Measurements from ENCODE around the gene FAM81A.

FAM81A gene

GRCh38 chr15:59443341-59444072 is 5.5 kb downstream of the FAM81A start:
- Histone ChIP-seq H4K8ac (ENCODE audit: low read length) (no peak overlapping the region), H3K9me3 (ENCODE audit: control insufficient read depth, low read length) (no peaks in the 10 kb centered on the region), H2BK120ac (ENCODE audit: low read depth, low read length) (no peak overlapping the region), H3K9ac (ENCODE audit: low read length) (no peak overlapping the region), H3K4me2 (ENCODE audit: low read length, poor library complexity, severe bottlenecking) (no peak overlapping the region), H3K27me3 (ENCODE audit: control insufficient read depth in 1 of 2, insufficient read depth in 1 of 2, low read length in 2 of 2) (no peaks in the 10 kb centered on the region), H2BK5ac (ENCODE audit: low read depth, low read length, poor library complexity, severe bottlenecking) (no peak overlapping the region), H2BK12ac (ENCODE audit: low read length in 2 of 2) (no peak overlapping the region), H4K91ac (ENCODE audit: low read length) (no peak overlapping the region), H3K18ac (ENCODE audit: low read depth in 1 of 2, low read length in 2 of 2) (no peak overlapping the region), H3K36me3 (ENCODE audit: control insufficient read depth in 1 of 2, insufficient read depth in 2 of 2, low read depth in 1 of 2, low read length in 2 of 2) (no peaks in the 10 kb centered on the region), H2AK5ac (ENCODE audit: low read length, severe bottlenecking) (no peak overlapping the region), H3K23ac (ENCODE audit: low read length in 2 of 2) (peak overlapping the region in 1 of 2 experiments; percentile 27), H3K4me1 (ENCODE audit: control insufficient read depth, insufficient read depth, low read depth, low read length) (no peaks in the 10 kb centered on the region), H2BK15ac (ENCODE audit: low read depth, poor library complexity, severe bottlenecking) (no peak overlapping the region), H3K27ac (ENCODE audit: low read length, poor library complexity, severe bottlenecking) (no peak overlapping the region), H3K14ac (ENCODE audit: low read length in 2 of 2) (no peak overlapping the region), H3K4me3 (ENCODE audit: insufficient read depth in 1 of 2, low read depth in 1 of 2, low read length in 2 of 2) (no peak overlapping the region), H3K4ac (ENCODE audit: low read depth in 1 of 2, low read length in 2 of 2) (no peak overlapping the region), H3K79me1 (replicated peaks; ENCODE audit: low read length, poor library complexity, severe bottlenecking) (no peaks in the 10 kb centered on the region), H2AFZ (ENCODE audit: low read depth, low read length) (no peak overlapping the region)
- 79% methylated on average over 8 of the region's 8 CpGs for WGBS
- no peak for DNase-seq

- no peak overlapping the region for H4K91ac ChIP-seq (ENCODE audit: low read length)
- 90% methylated on average over 10 of the region's 11 CpGs for WGBS
Observed at GRCh38 chr15:59444081-59444835, 6.3 kb downstream of the FAM81A start.

GRCh38 chr15:59444980-59445545 is 7.1 kb downstream of the FAM81A start:
- H2BK120ac ChIP-seq (ENCODE audit: low read depth, low read length), result no peak overlapping the region
- H2BK15ac ChIP-seq (ENCODE audit: low read depth, poor library complexity, severe bottlenecking), result no peak overlapping the region
- H2BK12ac ChIP-seq (ENCODE audit: low read length in 2 of 2), result no peak overlapping the region
- H3K4me2 ChIP-seq (ENCODE audit: low read length, poor library complexity, severe bottlenecking), result no peak overlapping the region
- no peaks in the 10 kb centered on the region for H3K9me3 ChIP-seq (ENCODE audit: control insufficient read depth, low read length)
- peak overlapping the region; percentile 58 for H3K9ac ChIP-seq (ENCODE audit: low read length)
- no peak overlapping the region for H3K23ac ChIP-seq (ENCODE audit: low read length in 2 of 2)
- H3K4ac ChIP-seq (ENCODE audit: low read depth in 1 of 2, low read length in 2 of 2), result no peak overlapping the region
- no peak for DNase-seq
- no peak overlapping the region for H3K18ac ChIP-seq (ENCODE audit: low read depth in 1 of 2, low read length in 2 of 2)
- H3K4me1 ChIP-seq (ENCODE audit: control insufficient read depth, insufficient read depth, low read depth, low read length), result no peaks in the 10 kb centered on the region
- WGBS, result 64% methylated on average over 8 of the region's 11 CpGs
- H3K27ac ChIP-seq (ENCODE audit: low read length, poor library complexity, severe bottlenecking), result no peak overlapping the region
- H3K14ac ChIP-seq (ENCODE audit: low read length in 2 of 2), result no peak overlapping the region
- no peak overlapping the region for H2BK5ac ChIP-seq (ENCODE audit: low read depth, low read length, poor library complexity, severe bottlenecking)
- H3K79me1 ChIP-seq (replicated peaks; ENCODE audit: low read length, poor library complexity, severe bottlenecking), result no peaks in the 10 kb centered on the region
- no peak overlapping the region for H2AFZ ChIP-seq (ENCODE audit: low read depth, low read length)
- H3K36me3 ChIP-seq (ENCODE audit: control insufficient read depth in 1 of 2, insufficient read depth in 2 of 2, low read depth in 1 of 2, low read length in 2 of 2), result no peaks in the 10 kb centered on the region
- no peaks in the 10 kb centered on the region for H3K27me3 ChIP-seq (ENCODE audit: control insufficient read depth in 1 of 2, insufficient read depth in 1 of 2, low read length in 2 of 2)
- H2AK5ac ChIP-seq (ENCODE audit: low read length, severe bottlenecking), result no peak overlapping the region
- H4K8ac ChIP-seq (ENCODE audit: low read length), result no peak overlapping the region
- H4K91ac ChIP-seq (ENCODE audit: low read length), result no peak overlapping the region
- no peak overlapping the region for H3K4me3 ChIP-seq (ENCODE audit: insufficient read depth in 1 of 2, low read depth in 1 of 2, low read length in 2 of 2)

More at GRCh38 chr15:59444081-59444835, 6.3 kb downstream of the FAM81A start:
- Histone ChIP-seq H2AK5ac (ENCODE audit: low read length, severe bottlenecking) (no peak overlapping the region), H3K14ac (ENCODE audit: low read length in 2 of 2) (no peak overlapping the region), H2AFZ (ENCODE audit: low read depth, low read length) (no peak overlapping the region), H4K8ac (ENCODE audit: low read length) (no peak overlapping the region), H3K18ac (ENCODE audit: low read depth in 1 of 2, low read length in 2 of 2) (no peak overlapping the region), H3K79me1 (replicated peaks; ENCODE audit: low read length, poor library complexity, severe bottlenecking) (no peaks in the 10 kb centered on the region), H3K4me1 (ENCODE audit: control insufficient read depth, insufficient read depth, low read depth, low read length) (no peaks in the 10 kb centered on the region), H3K9me3 (ENCODE audit: control insufficient read depth, low read length) (no peaks in the 10 kb centered on the region), H3K4me2 (ENCODE audit: low read length, poor library complexity, severe bottlenecking) (no peak overlapping the region), H3K36me3 (ENCODE audit: control insufficient read depth in 1 of 2, insufficient read depth in 2 of 2, low read depth in 1 of 2, low read length in 2 of 2) (no peaks in the 10 kb centered on the region), H3K4ac (ENCODE audit: low read depth in 1 of 2, low read length in 2 of 2) (no peak overlapping the region), H2BK5ac (ENCODE audit: low read depth, low read length, poor library complexity, severe bottlenecking) (no peak overlapping the region), H3K27ac (ENCODE audit: low read length, poor library complexity, severe bottlenecking) (no peak overlapping the region), H3K23ac (ENCODE audit: low read length in 2 of 2) (no peak overlapping the region), H2BK120ac (ENCODE audit: low read depth, low read length) (no peak overlapping the region), H3K27me3 (ENCODE audit: control insufficient read depth in 1 of 2, insufficient read depth in 1 of 2, low read length in 2 of 2) (no peaks in the 10 kb centered on the region), H3K9ac (ENCODE audit: low read length) (no peak overlapping the region), H2BK15ac (ENCODE audit: low read depth, poor library complexity, severe bottlenecking) (no peak overlapping the region), H3K4me3 (ENCODE audit: insufficient read depth in 1 of 2, low read depth in 1 of 2, low read length in 2 of 2) (no peak overlapping the region), H2BK12ac (ENCODE audit: low read length in 2 of 2) (no peak overlapping the region)
- no peak for DNase-seq

- no peaks in the 10 kb centered on the region for H3K27me3 ChIP-seq (ENCODE audit: control insufficient read depth in 1 of 2, insufficient read depth in 1 of 2, low read length in 2 of 2)
- no peak overlapping the region for H3K14ac ChIP-seq (ENCODE audit: low read length in 2 of 2)
- H3K27ac ChIP-seq (ENCODE audit: low read length, poor library complexity, severe bottlenecking), result no peak overlapping the region
- no peak overlapping the region for H3K18ac ChIP-seq (ENCODE audit: low read depth in 1 of 2, low read length in 2 of 2)
- no peak overlapping the region for H3K4me3 ChIP-seq (ENCODE audit: insufficient read depth in 1 of 2, low read depth in 1 of 2, low read length in 2 of 2)
- WGBS, result 76% methylated on average over 3 of the region's 3 CpGs
- no peaks in the 10 kb centered on the region for H3K79me1 ChIP-seq (replicated peaks; ENCODE audit: low read length, poor library complexity, severe bottlenecking)
- H4K8ac ChIP-seq (ENCODE audit: low read length), result no peak overlapping the region
- H3K4ac ChIP-seq (ENCODE audit: low read depth in 1 of 2, low read length in 2 of 2), result no peak overlapping the region
- H4K91ac ChIP-seq (ENCODE audit: low read length), result no peak overlapping the region
- H2AFZ ChIP-seq (ENCODE audit: low read depth, low read length), result no peak overlapping the region
- H3K9ac ChIP-seq (ENCODE audit: low read length), result no peak overlapping the region
- no peak for DNase-seq
- H3K36me3 ChIP-seq (ENCODE audit: control insufficient read depth in 1 of 2, insufficient read depth in 2 of 2, low read depth in 1 of 2, low read length in 2 of 2), result no peaks in the 10 kb centered on the region
- no peak overlapping the region for H2BK5ac ChIP-seq (ENCODE audit: low read depth, low read length, poor library complexity, severe bottlenecking)
- no peaks in the 10 kb centered on the region for H3K9me3 ChIP-seq (ENCODE audit: control insufficient read depth, low read length)
- H2BK120ac ChIP-seq (ENCODE audit: low read depth, low read length), result no peak overlapping the region
- no peak overlapping the region for H2BK12ac ChIP-seq (ENCODE audit: low read length in 2 of 2)
- H3K4me2 ChIP-seq (ENCODE audit: low read length, poor library complexity, severe bottlenecking), result no peak overlapping the region
- H3K4me1 ChIP-seq (ENCODE audit: control insufficient read depth, insufficient read depth, low read depth, low read length), result no peaks in the 10 kb centered on the region
- H2BK15ac ChIP-seq (ENCODE audit: low read depth, poor library complexity, severe bottlenecking), result no peak overlapping the region
- H2AK5ac ChIP-seq (ENCODE audit: low read length, severe bottlenecking), result no peak overlapping the region
- H3K23ac ChIP-seq (ENCODE audit: low read length in 2 of 2), result no peak overlapping the region
Observed at GRCh38 chr15:59446232-59446957, 8.4 kb downstream of the FAM81A start.

Data from mesenchymal stem cell (in vitro differentiated cells and primary cell).